HFF-Myc (cell line): ENCODE data around the gene KLF11.
"Not testable (repeated sequence)": the region's sequence is repeated elsewhere in the genome, so short reads cannot be mapped to it uniquely, and the experiment has no call there.

Experiments
- DNase-seq: peaks from one replicate; pipeline ENCODE4 v3.0.0-alpha.2; 2011; ENCODE audit warnings: low read depth; ENCODE audit errors: extremely low read depth
- H3K4me3 ChIP-seq: replicated peaks from 2 replicates; pipeline ENCODE4 v1.5.1; 2011; ENCODE audit warnings: low read depth, mild to moderate bottlenecking, control low read depth, low read length
- CTCF ChIP-seq: IDR thresholded peaks from 2 replicates; pipeline ENCODE4 v1.5.1; 2012; ENCODE audit warnings: mild to moderate bottlenecking, low read depth, low read length, control low read depth; ENCODE audit errors: missing control alignments

Gene KLF11

GRCh38 chr2:10028407-10028987 is 14.9 kb upstream of the KLF11 start:
- DNase-seq: no peak
- H3K4me3 ChIP-seq: no peak overlapping the region
- TF ChIP-seq CTCF: no peak

GRCh38 chr2:10028988-10029874 is 14.1 kb upstream of the KLF11 start:
- H3K4me3 ChIP-seq: no peak overlapping the region
- no peak for TF ChIP-seq CTCF
- DNase-seq: no peak

- DNase-seq: no peak
- H3K4me3 ChIP-seq: no peak overlapping the region
- TF ChIP-seq CTCF: no peak
These were observed 13.5 kb upstream of the KLF11 start for GRCh38 chr2:10029875-10030223.

- H3K4me3 ChIP-seq: no peak overlapping the region
- no peak for TF ChIP-seq CTCF
- no peak for DNase-seq
These were observed 13.0 kb upstream of the KLF11 start for GRCh38 chr2:10030311-10030736.

GRCh38 chr2:10030798-10031197 is 12.6 kb upstream of the KLF11 start:
- DNase-seq, H3K4me3 ChIP-seq: not testable (repeated sequence)

GRCh38 chr2:10031886-10032745 is 11.2 kb upstream of the KLF11 start:
- DNase-seq: no peak
- TF ChIP-seq CTCF: no peak
- H3K4me3 ChIP-seq: no peak overlapping the region

- no peak overlapping the region for H3K4me3 ChIP-seq
- no peak for DNase-seq
- no peak for TF ChIP-seq CTCF
These were observed 10.6 kb upstream of the KLF11 start for GRCh38 chr2:10032746-10033105.
